Stimulated activated CD4-positive, alpha-beta T cell treated with anti-CD3 and anti-CD28 coated beads, Interleukin-1b, Interleukin-23, amount 100 ng/mL, for 1 hour (primary cell): Measurements from ENCODE around the gene GDAP1L1.

Source experiments
- DNase-seq, 2 donors: peaks; one replicate each; pipeline ENCODE4 v3.0.0-alpha.2; 2020; ENCODE audit warnings: low read depth in 2 of 2

Gene GDAP1L1

DNA sequence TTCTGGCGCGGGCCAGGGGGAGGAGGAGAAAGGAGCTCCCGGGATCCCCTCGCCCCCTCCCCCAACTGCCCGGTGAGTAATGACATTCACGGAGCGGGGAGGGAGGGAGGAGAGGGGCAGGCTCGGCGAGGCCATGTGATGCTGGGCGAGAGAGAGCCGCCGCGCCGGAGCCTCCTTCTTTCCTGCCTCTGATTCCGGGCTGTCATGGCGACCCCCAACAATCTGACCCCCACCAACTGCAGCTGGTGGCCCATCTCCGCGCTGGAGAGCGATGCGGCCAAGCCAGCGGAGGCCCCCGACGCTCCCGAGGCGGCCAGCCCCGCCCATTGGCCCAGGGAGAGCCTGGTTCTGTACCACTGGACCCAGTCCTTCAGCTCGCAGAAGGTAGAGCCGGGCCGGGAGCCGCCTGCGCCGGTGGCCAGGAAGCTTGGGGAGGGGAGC lies at the start of gene GDAP1L1:
GDAP1L1 (plus strand) TSS at position 178 of the 441 bp plus-strand sequence; CDS start at position 205, 27 bp downstream.
- no peak for DNase-seq

- DNase-seq = no peak
These were observed 48.2 kb upstream of the GDAP1L1 start for GRCh38 chr20:44198872-44199271.

DNA sequence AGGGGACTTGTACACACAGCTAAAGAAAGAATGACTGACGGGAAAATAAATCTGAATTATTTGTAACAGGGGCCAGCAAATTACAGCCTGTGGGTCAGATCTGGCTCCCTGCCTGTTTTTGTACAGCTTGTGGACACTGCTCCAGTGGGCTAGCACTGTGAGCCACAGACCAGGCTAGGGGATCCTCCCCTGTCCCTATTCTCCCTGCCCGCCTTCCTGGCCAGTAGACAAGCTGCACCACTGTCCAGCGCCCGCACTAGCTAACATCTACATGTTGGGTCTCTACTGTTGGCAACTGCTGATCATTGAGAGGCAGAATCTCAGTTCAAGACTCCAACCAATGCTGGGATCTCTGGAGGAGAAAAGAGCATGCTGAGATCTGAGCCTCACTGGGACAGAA lies 47.2 kb upstream of the GDAP1L1 start:
- no peak for DNase-seq

- DNase-seq = no peak
These were observed 46.7 kb upstream of the GDAP1L1 start for GRCh38 chr20:44200371-44200770.

- no peak for DNase-seq
These were observed 46.1 kb upstream of the GDAP1L1 start for GRCh38 chr20:44200983-44201382.

- DNase-seq = no peak
These were observed 43.9 kb upstream of the GDAP1L1 start for GRCh38 chr20:44203161-44203560.

- DNase-seq = no peak
These were observed 42.8 kb upstream of the GDAP1L1 start for GRCh38 chr20:44204156-44204831.

GRCh38 chr20:44204832-44205215 lies 42.3 kb upstream of the GDAP1L1 start:
- no peak for DNase-seq

DNA sequence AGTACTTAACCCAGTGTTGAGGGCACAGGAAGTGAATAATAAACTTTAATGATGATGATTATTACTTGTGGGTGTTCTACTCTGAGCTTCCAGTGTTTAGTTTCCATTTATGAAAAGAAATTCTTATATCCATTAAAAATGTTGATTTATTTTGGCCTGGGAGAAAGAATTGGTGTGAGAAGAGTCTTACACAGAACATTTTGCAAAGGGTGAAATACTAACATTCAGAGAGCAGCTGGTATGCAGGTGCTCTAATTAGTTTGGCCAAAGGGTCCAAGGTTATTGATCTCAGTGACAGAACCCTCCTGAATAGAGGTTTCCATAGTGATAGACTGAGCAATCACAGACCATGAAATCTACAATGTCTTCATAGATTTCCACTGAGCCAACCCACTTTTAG lies 41.0 kb upstream of the GDAP1L1 start:
- no peak for DNase-seq

- DNase-seq = no peak
These were observed 39.9 kb upstream of the GDAP1L1 start for GRCh38 chr20:44207126-44207723.

GRCh38 chr20:44208165-44208564 lies 38.9 kb upstream of the GDAP1L1 start:
- DNase-seq = no peak

DNA sequence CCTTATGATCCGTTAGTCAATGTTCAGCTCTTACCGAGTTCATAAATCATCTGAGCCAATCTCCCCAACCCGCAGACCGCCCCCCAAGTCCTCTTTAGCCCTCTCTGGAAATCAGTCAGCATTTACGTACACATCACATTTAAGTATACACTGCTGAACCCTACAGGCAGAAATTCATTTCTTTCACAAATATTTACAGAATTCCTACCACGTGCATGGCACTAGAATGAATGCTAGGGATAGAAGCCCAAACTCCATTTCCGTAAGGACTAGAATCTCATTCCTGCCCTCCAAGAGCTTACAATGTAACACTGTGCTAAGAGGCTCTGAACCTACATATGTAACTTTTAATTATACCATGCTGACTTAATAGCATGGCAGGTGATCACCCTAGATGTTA lies 38.3 kb upstream of the GDAP1L1 start:
- no peak for DNase-seq

- DNase-seq = no peak
These were observed 37.3 kb upstream of the GDAP1L1 start for GRCh38 chr20:44209686-44210405.

DNA sequence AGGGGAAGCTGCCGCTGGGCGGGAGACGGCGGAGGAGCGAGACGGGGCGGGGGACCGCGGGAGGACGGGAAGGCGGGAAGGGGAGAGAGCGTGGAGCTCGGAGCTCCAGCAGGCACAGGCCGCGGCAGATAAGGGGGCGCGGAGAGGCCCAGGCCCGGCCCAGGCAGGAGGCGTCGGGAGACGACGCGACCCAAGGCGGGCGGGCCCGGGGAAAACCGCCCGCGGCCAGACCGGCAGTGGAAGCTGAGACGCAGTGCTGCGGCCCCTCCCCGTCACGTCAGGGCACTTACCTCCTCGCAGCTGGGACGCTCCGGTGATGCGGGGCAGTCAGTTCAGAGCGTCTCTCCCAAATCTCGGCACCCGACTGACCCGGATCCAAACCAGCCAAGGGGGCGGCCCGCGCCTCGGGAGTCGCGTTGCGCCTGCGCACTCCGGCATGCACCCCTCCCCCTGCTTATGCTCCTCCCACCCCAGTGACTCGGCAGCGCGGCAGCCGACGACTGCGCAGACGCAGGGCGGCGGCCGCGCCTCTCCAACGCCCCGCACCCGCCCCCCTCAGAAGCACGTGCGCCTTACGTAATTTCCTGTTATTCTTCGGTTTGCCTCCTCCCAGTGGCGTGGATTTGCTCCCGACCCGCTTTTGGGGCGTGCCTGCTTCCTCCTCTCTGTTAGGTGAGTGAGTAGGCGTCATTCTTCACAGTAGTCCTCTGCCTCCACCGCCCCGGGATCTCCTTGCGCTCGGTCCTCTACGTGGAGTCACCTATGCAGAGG lies 36.5 kb upstream of the GDAP1L1 start, which contains the start of gene OSER1:
OSER1 (minus strand) TSS at position 366 of the 771 bp plus-strand sequence. CDS start 3,814 bp downstream, outside the sequence.
- DNase-seq = peak; percentile 96 to 97

DNA sequence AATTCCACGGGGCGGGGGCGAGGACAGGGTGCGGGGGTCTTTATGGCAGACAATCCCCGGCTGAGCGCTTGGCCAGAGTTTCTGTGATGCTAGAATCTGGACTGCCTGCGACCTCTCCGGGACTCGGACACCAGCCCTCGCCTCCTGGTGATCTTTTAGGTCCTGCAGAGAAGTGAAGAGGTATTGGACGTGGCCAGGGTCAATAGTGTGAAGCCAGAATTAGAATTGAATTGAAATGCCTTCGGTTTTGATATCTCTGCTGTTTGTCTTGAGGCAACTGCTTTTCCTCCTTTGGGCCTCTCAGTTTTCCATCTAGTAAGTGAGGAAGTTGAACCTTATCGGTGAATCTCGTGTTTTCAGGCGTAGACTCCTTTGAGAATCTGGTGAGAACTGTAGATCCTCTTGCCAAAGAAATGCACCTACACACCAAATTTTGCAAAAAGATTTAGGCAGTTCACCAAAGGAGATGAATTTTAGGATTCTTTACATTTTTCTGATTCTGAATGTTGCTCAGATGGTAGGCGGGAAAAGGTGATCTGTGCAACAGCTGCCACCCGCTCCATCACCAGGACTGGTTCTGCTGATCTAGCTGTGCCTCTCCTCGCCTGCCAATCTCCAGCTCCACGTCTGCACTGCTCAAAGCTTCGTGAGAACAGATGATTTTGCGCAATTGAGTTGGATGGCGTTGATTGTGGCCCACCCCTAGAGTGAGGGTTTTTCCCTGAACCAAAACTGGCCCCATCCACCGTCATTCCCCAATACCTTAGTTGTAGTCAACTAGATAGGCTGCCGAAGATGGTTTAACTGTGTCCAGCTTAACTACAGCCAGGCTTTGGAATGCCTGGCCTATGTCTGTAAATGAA lies 35.7 kb upstream of the GDAP1L1 start:
- DNase-seq = no peak

DNA sequence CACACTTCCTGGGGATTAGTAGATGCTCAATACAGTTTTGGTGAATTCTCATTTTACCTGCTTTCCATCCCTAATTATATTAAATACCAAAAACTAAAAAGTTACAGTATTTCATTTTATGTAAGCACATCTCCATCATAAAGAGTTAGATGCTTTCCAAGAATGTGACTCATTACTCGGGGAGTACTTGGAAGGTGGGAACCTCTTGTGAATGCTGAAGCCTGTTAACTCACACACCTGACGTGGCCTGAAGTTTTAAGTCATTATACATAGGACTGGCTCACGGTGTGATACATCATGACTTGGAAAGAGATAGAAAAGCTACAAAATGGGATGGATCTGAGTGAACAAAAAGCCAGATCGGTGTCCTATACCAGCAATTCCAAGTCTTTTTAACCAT lies 34.3 kb upstream of the GDAP1L1 start:
- DNase-seq = no peak

DNA sequence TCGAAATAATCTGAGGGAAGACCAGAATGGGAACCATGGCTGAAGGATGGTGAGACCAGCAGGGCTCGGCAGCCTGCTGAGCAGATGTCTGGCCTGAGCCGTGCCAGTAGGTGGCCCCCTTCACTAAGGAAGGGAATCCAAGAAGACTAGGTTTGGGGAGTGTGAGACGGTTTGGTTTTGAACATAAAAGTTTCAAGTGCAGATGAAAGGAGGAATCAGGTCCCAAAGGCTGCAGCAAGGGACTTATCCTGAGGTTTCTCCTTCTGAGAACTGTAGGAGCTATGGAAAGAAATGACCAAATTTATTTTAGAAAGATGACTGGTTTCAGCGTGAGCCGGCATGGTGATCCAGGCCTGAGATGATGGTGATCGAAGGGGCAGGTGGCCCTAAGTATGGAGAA lies 32.0 kb upstream of the GDAP1L1 start:
- DNase-seq = peak; percentile 48 to 51

DNA sequence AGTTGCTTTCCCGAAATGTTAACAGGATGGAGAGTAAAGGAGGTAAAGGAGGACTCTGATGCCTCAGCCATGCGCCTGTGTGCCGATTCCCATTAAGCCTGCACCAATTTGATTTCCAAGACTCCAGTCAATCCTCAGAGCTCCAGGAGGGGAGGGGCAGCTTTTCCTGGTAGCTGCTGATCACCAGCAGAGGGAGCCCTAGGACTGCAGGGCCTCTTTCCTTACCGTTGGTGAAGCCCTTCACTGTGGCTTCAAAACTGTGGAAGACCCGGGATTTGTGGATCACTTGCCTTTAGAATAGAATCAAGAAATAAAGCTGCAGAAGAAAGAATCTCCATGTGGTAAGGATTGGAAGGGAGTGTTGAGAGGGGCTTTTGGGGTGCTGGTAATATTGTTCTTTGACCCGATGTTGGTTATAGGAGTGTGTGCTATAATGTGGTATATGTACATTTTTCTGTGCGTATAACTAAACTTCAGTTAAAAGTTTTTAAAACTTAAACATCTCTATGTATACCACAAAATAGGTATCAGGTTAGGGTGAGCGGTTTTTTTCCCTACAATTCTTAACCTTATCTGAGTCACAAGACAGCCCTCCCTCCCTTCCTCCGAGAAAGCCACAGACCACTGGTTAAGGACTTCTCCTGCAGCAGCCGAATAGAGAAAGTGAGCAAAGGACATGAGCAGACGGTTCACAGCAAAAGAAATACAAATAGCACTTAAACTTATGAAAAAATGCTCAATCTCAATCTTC lies 29.6 kb upstream of the GDAP1L1 start:
- DNase-seq = peak; percentile 32 to 42

DNA sequence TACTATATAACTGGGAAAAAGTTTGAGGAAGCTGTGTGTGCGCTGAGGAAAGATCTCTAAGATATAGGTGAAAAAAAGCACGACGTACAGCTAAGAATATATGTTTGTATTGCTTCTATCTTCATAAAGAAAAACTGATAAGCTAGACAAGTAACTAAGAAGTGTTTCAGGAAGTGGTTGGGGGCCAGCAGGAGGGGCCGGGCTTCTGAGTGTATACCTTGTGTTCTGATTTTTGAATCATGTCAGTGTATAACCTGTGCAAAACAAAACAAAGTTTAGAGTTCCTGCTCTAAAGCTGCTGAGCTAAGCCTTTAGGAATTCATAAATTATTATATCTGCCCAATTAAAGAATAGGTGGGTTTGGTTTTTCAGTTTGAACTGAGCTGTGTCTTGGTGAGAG lies 28.7 kb upstream of the GDAP1L1 start:
- DNase-seq = no peak

- DNase-seq = no peak
These were observed 27.9 kb upstream of the GDAP1L1 start for GRCh38 chr20:44219170-44219730.
